ENCODE data around the gene KCNIP1.

DNA sequence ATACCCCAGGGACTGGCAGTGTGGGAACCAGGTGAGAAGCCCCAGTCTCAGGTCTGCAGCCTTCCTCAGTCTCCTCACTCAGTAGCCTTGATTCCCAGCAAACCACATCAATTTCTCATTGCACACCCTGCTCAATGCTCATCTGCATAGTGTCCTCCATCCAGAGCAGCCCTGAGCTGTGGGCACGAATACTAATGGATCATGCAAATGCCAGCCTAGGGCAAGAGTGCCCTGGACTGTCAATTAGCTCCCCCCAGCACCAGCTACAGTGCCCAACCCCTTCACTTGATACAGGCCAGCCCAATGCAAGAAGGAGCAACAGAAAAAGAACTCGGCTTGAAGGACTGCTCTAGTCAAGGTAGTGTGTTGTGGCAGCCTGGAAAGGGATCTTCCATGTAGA lies 9.8 kb upstream of the KCNIP1 start:
- TF ChIP-seq, protein P1, sequence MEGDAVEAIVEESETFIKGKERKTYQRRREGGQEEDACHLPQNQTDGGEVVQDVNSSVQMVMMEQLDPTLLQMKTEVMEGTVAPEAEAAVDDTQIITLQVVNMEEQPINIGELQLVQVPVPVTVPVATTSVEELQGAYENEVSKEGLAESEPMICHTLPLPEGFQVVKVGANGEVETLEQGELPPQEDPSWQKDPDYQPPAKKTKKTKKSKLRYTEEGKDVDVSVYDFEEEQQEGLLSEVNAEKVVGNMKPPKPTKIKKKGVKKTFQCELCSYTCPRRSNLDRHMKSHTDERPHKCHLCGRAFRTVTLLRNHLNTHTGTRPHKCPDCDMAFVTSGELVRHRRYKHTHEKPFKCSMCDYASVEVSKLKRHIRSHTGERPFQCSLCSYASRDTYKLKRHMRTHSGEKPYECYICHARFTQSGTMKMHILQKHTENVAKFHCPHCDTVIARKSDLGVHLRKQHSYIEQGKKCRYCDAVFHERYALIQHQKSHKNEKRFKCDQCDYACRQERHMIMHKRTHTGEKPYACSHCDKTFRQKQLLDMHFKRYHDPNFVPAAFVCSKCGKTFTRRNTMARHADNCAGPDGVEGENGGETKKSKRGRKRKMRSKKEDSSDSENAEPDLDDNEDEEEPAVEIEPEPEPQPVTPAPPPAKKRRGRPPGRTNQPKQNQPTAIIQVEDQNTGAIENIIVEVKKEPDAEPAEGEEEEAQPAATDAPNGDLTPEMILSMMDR (IDR thresholded peaks at IDR 0.05 in 8 of 11, conservative IDR thresholded peaks at IDR 0.05 in 3 of 11), result no peak
- no peak for TF ChIP-seq POLR2A (IDR thresholded peaks at IDR 0.05)
- TF ChIP-seq POLR2AphosphoS5 (IDR thresholded peaks at IDR 0.05), result no peak
